Measurements from ENCODE around the gene UPF3A.
"Not testable (repeated sequence)": the region's sequence is repeated elsewhere in the genome, so short reads cannot be mapped to it uniquely, and the experiment has no call there.

The UPF3A gene

GRCh38 chr13:114334305-114335053, 53.1 kb downstream of the UPF3A start:
- DNase-seq (ENCODE audit: low read depth in 4 of 4, low spot score in 1 of 4), result no peak

GRCh38 chr13:114336457-114336856, 55.1 kb downstream of the UPF3A start:
- not testable (repeated sequence) for DNase-seq (ENCODE audit: low read depth in 4 of 4, low spot score in 1 of 4)

- no peak for DNase-seq (ENCODE audit: low read depth in 4 of 4, low spot score in 1 of 4)
These were observed 57.6 kb downstream of the UPF3A start for GRCh38 chr13:114338959-114339358.

- DNase-seq (ENCODE audit: low read depth in 4 of 4, low spot score in 1 of 4), result no peak
These were observed 58.6 kb downstream of the UPF3A start for GRCh38 chr13:114339857-114340534.

- no peak for DNase-seq (ENCODE audit: low read depth in 4 of 4, low spot score in 1 of 4)
These were observed 59.8 kb downstream of the UPF3A start for GRCh38 chr13:114341003-114341777.

GRCh38 chr13:114347256-114347655, 65.9 kb downstream of the UPF3A start:
- not testable (repeated sequence) for DNase-seq (ENCODE audit: low read depth in 4 of 4, low spot score in 1 of 4)

- peak in 1 of 4 experiments; percentile 23 for DNase-seq (ENCODE audit: low read depth in 4 of 4, low spot score in 1 of 4)
These were observed 71.4 kb downstream of the UPF3A start for GRCh38 chr13:114352763-114353162.

GRCh38 chr13:114353382-114353781, 72.0 kb downstream of the UPF3A start:
- not testable (repeated sequence) for DNase-seq (ENCODE audit: low read depth in 4 of 4, low spot score in 1 of 4)

All from stimulated activated CD4-positive, alpha-beta T cell treated with anti-CD3 and anti-CD28 coated beads, Interleukin-1b, Interleukin-23, amount 100 ng/mL, for 24 hours (primary cell).